ENCODE results near the gene PCNX2.
"Not testable (repeated sequence)": the region's sequence is repeated elsewhere in the genome, so short reads cannot be mapped to it uniquely, and the experiment has no call there.

The PCNX2 gene

GRCh38 chr1:233105225-233105624 lies 190.3 kb downstream of the PCNX2 start:
- DNase-seq (ENCODE audit: low read depth): no peak

- no peak for DNase-seq (ENCODE audit: low read depth)
These were observed 193.2 kb downstream of the PCNX2 start for GRCh38 chr1:233102341-233102740.

- no peak for DNase-seq (ENCODE audit: low read depth)
These were observed 197.5 kb downstream of the PCNX2 start for GRCh38 chr1:233097959-233098580.

DNA sequence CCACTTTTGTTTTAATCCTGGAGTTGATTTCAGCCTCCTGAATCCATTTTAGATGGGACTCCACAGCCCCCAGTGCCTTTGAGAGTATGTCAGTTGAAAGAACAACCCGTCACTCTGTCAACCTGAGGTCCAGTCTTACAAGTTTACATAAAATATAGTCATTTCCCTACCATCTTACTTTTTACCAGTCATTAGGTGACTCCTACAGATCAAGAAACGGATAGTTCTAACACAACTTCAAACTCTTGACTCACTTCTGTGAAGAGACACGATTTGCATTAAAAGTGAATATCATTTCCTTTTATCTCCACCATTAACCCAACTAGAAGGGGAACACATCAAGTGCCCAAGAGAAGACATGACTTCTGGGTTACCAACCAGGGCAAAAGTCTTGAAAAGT lies 198.0 kb downstream of the PCNX2 start:
- no peak for DNase-seq (ENCODE audit: low read depth)

DNA sequence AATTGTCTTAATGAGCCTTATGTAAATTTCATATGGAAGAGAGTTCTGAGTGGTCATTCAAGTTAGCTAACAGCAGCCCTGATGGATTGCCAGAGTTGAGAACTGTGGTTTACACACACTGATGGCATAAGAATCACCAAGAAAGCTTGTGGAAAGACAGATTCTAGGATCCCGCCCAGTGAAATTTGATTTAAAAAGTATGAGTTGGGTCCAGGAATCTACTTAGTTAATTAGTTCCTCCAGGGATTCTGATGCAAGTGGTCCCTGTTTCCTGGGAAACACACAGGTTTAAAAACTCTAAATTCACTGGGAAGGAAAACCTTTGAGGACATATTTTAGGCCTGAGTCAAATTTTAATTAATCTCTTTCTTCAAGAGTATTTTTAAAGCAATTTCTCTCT lies 200.8 kb downstream of the PCNX2 start:
- DNase-seq (ENCODE audit: low read depth): no peak

DNA sequence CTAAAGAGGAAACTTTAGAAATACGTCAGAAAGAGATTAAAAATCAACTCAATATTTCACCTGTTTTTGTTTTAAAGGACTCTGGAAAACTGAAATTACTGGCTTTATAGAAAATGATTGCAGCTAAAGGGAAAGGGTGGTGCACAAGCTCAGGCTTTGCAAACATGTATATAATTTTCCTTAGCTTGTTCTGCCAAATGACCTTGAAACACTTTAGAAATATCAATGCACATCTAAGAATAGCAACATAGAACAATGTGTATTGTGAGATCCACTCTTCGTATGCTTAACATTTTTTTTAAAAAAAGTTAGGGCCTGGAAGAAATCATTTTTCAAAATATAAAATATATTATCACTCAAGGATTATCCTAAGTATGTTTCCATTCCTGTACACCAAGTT lies 201.3 kb downstream of the PCNX2 start:
- no peak for DNase-seq (ENCODE audit: low read depth)

DNA sequence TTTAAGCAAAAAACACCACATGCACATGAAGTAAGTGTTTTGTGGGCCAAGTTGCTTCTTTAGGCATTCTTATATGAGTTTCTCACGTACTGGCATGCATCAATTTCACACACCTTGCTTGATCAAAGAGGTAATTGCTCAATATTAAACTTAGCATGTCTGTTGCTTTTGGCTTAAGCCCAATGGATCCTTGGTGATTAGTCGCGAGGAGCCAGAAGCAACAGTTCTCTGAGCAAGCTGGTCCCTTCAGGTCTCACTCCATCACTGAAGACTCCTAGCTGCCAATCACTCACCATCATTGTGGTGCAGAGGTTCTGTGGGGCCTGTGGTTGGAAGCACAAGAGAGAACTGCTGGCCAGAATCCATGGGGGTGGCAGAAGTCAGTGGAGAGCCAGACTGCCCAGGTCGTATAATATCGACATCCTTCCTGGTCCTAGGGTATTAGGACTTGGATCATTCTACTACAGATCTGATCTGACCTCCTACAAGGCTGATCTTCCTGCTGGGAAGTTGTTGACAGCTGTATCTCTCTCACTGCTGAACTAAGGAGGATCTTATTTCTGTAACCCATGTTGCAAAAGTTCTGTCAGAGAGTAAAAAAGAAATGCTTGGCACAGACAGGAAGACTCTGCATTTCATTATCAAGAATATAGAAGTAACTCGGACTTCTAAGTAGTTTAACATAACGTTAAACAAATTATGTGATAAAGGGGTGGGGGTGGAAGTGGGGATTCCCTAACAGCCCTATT lies 204.6 kb downstream of the PCNX2 start:
- DNase-seq (ENCODE audit: low read depth): no peak

- no peak for DNase-seq (ENCODE audit: low read depth)
These were observed 206.3 kb downstream of the PCNX2 start for GRCh38 chr1:233089251-233089650.

DNA sequence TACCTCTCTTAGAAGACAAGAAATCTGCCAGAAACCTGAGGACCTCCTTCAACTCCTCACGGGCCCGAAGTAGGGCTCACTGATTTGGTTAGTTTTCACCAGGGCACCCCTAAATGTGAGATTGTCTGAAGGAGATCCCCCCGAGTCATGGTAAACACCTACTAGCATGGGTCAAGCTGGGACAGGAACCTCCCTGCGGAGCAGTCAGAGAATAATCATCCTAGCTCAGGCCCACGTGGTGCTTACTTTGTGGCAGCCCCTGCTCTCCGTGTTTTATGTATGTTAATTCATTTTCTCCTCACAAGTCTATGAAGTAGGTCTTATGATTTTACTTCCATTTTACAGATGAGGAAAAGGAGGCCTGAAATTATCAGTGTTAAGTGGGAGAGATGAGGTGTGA lies 206.9 kb downstream of the PCNX2 start:
- no peak for DNase-seq (ENCODE audit: low read depth)

GRCh38 chr1:233086961-233087881 lies 208.3 kb downstream of the PCNX2 start:
- no peak for DNase-seq (ENCODE audit: low read depth)

DNA sequence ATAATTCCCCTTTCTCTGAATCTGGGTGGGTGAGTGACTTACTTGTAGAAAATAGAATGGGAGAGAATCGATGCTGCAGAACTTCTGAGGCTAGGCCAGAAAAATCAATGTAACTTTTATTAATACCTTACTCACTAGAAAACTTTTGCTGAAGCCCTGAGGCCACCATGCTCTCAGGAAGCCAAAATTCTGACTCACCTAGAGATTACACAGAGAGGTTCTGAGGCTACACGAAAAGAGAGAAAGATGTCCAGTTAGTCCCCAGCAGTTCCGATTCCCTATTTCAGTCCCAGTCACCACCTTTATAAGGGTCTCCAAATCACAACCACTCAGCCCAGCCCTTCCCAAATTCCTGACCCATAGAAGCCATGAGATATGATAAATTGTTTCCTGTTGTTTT lies 210.0 kb downstream of the PCNX2 start:
- no peak for DNase-seq (ENCODE audit: low read depth)

GRCh38 chr1:233082778-233083550 lies 212.6 kb downstream of the PCNX2 start:
- DNase-seq (ENCODE audit: low read depth): no peak

GRCh38 chr1:233081735-233082134 lies 213.8 kb downstream of the PCNX2 start:
- no peak for DNase-seq (ENCODE audit: low read depth)

DNA sequence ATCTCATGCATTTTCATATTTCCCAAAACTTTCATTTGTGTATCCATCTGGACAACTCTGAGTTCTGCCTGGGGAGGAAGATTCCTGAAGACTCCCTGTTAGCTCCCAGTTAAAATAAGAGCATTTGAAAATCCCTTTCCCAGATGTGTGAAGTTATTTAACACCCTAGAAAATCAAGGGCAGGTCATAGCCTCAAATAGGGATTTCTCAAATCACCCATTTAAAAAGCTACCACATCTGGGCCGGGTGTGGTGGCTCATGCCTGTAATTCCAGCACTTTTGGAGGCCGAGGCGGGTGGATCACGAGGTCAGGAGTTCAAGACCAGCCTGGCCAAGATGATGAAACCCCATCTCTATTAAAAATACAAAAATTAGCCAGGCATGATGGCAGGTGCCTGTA lies 214.7 kb downstream of the PCNX2 start:
- not testable (repeated sequence) for DNase-seq (ENCODE audit: low read depth)

DNA sequence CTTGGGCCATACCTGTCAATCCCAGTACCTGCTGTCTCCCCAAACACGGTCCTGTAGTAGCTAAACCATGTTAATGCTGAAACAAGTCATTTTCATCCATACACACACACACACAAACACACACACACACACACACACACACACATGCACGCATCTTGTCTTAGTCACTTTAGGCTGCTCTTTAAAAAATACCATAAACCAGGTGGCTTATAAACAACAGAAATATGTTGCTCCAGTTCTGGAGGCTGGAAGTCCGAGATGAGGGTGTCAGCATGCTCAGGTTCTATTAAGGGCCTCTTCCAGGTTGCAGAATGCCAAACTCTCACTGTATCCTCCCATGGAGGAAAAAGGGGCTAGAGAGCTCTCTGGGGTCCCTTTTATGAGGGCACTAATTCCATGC lies 215.2 kb downstream of the PCNX2 start:
- DNase-seq (ENCODE audit: low read depth): no peak

DNA sequence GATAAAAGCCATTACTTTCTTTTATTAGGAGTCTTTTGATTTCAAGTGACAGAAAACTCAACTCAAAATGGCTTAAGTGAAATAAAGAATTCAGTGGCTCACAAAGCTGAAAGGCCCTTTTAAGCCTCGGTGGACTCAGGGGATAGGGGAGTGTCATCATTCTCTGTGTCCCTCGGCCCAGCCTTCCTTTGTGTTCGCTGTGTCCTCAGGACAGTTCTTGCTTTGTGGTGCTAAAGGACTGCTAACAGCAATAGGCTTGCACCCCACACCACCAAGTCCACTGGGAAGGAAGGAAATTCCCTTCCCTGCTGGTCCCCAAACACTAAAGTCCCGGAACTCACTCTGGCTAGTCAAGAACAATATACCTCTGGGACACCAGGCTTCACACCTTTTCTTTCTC lies 216.0 kb downstream of the PCNX2 start:
- no peak for DNase-seq (ENCODE audit: low read depth)

DNA sequence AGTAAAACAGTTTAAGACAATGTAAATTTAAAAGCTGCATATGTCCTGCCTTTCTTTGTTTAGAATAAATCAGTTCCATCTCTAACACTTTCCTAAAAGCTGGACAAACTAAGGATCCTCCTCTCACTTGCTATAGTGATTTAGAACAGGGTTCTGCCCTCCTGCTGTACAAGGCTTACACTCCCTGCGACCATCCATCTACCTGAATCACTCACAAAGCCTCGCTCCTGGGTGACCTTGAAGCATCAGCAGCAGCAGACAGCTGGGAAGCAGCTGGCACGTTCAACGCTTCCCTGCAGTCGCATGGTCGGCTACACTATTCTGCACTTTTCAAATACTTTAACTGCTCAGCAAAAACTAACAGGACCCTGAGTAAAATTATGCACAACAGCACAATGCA lies 217.1 kb downstream of the PCNX2 start:
- no peak for DNase-seq (ENCODE audit: low read depth)

GRCh38 chr1:233075915-233076295 lies 219.6 kb downstream of the PCNX2 start:
- DNase-seq (ENCODE audit: low read depth): no peak

- DNase-seq (ENCODE audit: low read depth): no peak
These were observed 229.4 kb downstream of the PCNX2 start for GRCh38 chr1:233066087-233066486.

- DNase-seq (ENCODE audit: low read depth): no peak
These were observed 229.8 kb downstream of the PCNX2 start for GRCh38 chr1:233065685-233066084.

- no peak for DNase-seq (ENCODE audit: low read depth)
These were observed 230.5 kb downstream of the PCNX2 start for GRCh38 chr1:233064988-233065387.

- DNase-seq (ENCODE audit: low read depth): no peak
These were observed 232.1 kb downstream of the PCNX2 start for GRCh38 chr1:233063462-233063861.

Data from activated T-cell treated with anti-CD3 and anti-CD28 coated beads for 1 hour (primary cell).